H9 (cell line): ENCODE results near the gene SLC4A9. TPM values are rescaled to one million over a fixed set of nuclear protein-coding genes. Genes with fewer than 3 reads are reported as not detected.

ENCODE experiments used
- DNase-seq: peaks from one replicate; pipeline ENCODE4 v3.0.0-alpha.2; 2017
- H2AFZ ChIP-seq: one replicate; pipeline ENCODE4 v1.6.1; 2013; ENCODE audit warnings: mild to moderate bottlenecking, low read length, control low read depth, moderate library complexity
- H2AK5ac ChIP-seq: 2 replicates; pipeline ENCODE4 v1.6.1; 2013; ENCODE audit warnings: low read length, control low read depth, mixed read lengths; ENCODE audit not compliant: insufficient read length
- H2BK120ac ChIP-seq: one replicate; pipeline ENCODE4 v1.6.1; 2013; ENCODE audit warnings: low read depth, mild to moderate bottlenecking, low read length, control low read depth, inconsistent platforms; ENCODE audit not compliant: poor library complexity, severe bottlenecking
- H2BK12ac ChIP-seq: 2 replicates; pipeline ENCODE4 v1.6.1; 2013; ENCODE audit warnings: low read length, control low read depth, mixed read lengths, low read depth; ENCODE audit not compliant: insufficient read length
- H2BK15ac ChIP-seq: 2 replicates; pipeline ENCODE4 v1.6.1; 2013; ENCODE audit warnings: low read depth, low read length, control low read depth
- H2BK20ac ChIP-seq: one replicate; pipeline ENCODE4 v1.6.1; 2013; ENCODE audit warnings: low read depth, mild to moderate bottlenecking, low read length, control low read depth, inconsistent platforms; ENCODE audit not compliant: poor library complexity, severe bottlenecking
- H2BK5ac ChIP-seq: 2 replicates; pipeline ENCODE4 v1.6.1; 2013; ENCODE audit warnings: low read length, control low read depth, mixed read lengths; ENCODE audit not compliant: insufficient read length
- H3K14ac ChIP-seq: 2 replicates; pipeline ENCODE4 v1.6.1; 2013; ENCODE audit warnings: low read length, control low read depth; ENCODE audit not compliant: insufficient read depth
- H3K18ac ChIP-seq: 2 replicates; pipeline ENCODE4 v1.6.1; 2013; ENCODE audit warnings: low read depth, mild to moderate bottlenecking, mixed read lengths, low read length, control low read depth; ENCODE audit not compliant: insufficient read length
- H3K23ac ChIP-seq: 2 replicates; pipeline ENCODE4 v1.6.1; 2013; ENCODE audit warnings: low read length, control low read depth, mixed read lengths, low read depth; ENCODE audit not compliant: insufficient read length
- H3K23me2 ChIP-seq: 2 replicates; pipeline ENCODE4 v1.6.1; 2013; ENCODE audit warnings: low read depth, mild to moderate bottlenecking, mixed read lengths, low read length, control low read depth; ENCODE audit not compliant: insufficient read length, poor library complexity, severe bottlenecking
- H3K27ac ChIP-seq: 2 replicates; pipeline ENCODE4 v1.5.1; 2013; ENCODE audit warnings: low read length, control low read depth, mixed read lengths, low read depth; ENCODE audit not compliant: insufficient read length
- H3K27me3 ChIP-seq: 2 replicates; pipeline ENCODE4 v1.6.1; 2013; ENCODE audit warnings: low read length, control low read depth, inconsistent platforms; ENCODE audit not compliant: insufficient read depth
- H3K4ac ChIP-seq: 2 replicates; pipeline ENCODE4 v1.6.1; 2013; ENCODE audit warnings: low read depth, mild to moderate bottlenecking, control low read depth, inconsistent platforms, low read length, moderate library complexity
- H3K4me1 ChIP-seq: 2 replicates; pipeline ENCODE4 v1.6.1; 2013; ENCODE audit warnings: low read length, control low read depth, inconsistent platforms; ENCODE audit not compliant: insufficient read depth
- H3K4me2 ChIP-seq: 2 replicates; pipeline ENCODE4 v1.6.1; 2013; ENCODE audit warnings: low read length, control low read depth, mixed read lengths; ENCODE audit not compliant: insufficient read length, insufficient read depth
- H3K56ac ChIP-seq: 2 replicates; pipeline ENCODE4 v1.6.1; 2013; ENCODE audit warnings: low read depth, mild to moderate bottlenecking, mixed read lengths, low read length, control low read depth; ENCODE audit not compliant: insufficient read length
- H3K79me1 ChIP-seq: 2 replicates; pipeline ENCODE4 v1.6.1; 2013; ENCODE audit warnings: low read depth, mild to moderate bottlenecking, moderate library complexity, low read length, control low read depth, inconsistent platforms; ENCODE audit not compliant: insufficient read depth, poor library complexity, severe bottlenecking
- H3K79me2 ChIP-seq: 2 replicates; pipeline ENCODE4 v1.6.1; 2013; ENCODE audit warnings: low read length, control low read depth, inconsistent platforms; ENCODE audit not compliant: insufficient read depth
- H3K9ac ChIP-seq: 2 replicates; pipeline ENCODE4 v1.6.1; 2013; ENCODE audit warnings: low read length, control low read depth, mixed read lengths; ENCODE audit not compliant: insufficient read length; ENCODE audit errors: extremely low read depth
- H3K9me3 ChIP-seq: one replicate; pipeline ENCODE4 v1.6.1; 2013; ENCODE audit warnings: low read depth, low read length, inconsistent platforms; ENCODE audit not compliant: control insufficient read depth
- H3T11ph ChIP-seq: one replicate; pipeline ENCODE4 v1.6.1; 2013; ENCODE audit warnings: mild to moderate bottlenecking, low read length, control low read depth, inconsistent platforms
- H4K20me1 ChIP-seq: one replicate; pipeline ENCODE4 v1.6.1; 2013; ENCODE audit not compliant: control insufficient read depth, insufficient read length, insufficient read depth
- H4K5ac ChIP-seq: 2 replicates; pipeline ENCODE4 v1.6.1; 2013; ENCODE audit warnings: low read depth, mild to moderate bottlenecking, mixed read lengths, low read length, control low read depth; ENCODE audit not compliant: insufficient read length
- H4K8ac ChIP-seq: replicated peaks from 2 replicates; pipeline ENCODE4 v1.6.1; 2013; ENCODE audit warnings: low read length, control low read depth, mixed read lengths, low read depth; ENCODE audit not compliant: insufficient read length
- H4K91ac ChIP-seq: 2 replicates; pipeline ENCODE4 v1.6.1; 2013; ENCODE audit warnings: low read depth, mild to moderate bottlenecking, moderate library complexity, mixed read lengths, low read length, control low read depth; ENCODE audit not compliant: insufficient read length
- H3K27ac Mint-ChIP-seq, 3 experiments: 2 replicates in 2 of 3; 3 replicates in 1 of 3; pipeline ENCODE4 v1.8.0; 2020 to 2021; ENCODE audit warnings: mixed read lengths in 3 of 3, mild to moderate bottlenecking in 1 of 3, moderate library complexity in 1 of 3
- H3K27me3 Mint-ChIP-seq: 2 replicates; pipeline ENCODE4 v1.8.0; 2021; ENCODE audit warnings: low read depth, mild to moderate bottlenecking, moderate library complexity, mixed read lengths
- H3K36me3 Mint-ChIP-seq, 3 experiments: 2 replicates in 2 of 3; 3 replicates in 1 of 3; pipeline ENCODE4 v1.8.0; 2020 to 2021; ENCODE audit warnings: low read depth in 3 of 3, mixed read lengths in 3 of 3; ENCODE audit not compliant: insufficient read depth in 1 of 3
- H3K4me1 Mint-ChIP-seq, 2 experiments: 2 replicates each; pipeline ENCODE4 v1.8.0; 2020; ENCODE audit warnings: mixed read lengths in 2 of 2
- H3K4me3 Mint-ChIP-seq, 2 experiments: 2 replicates in 1 of 2; 3 replicates in 1 of 2; pipeline ENCODE4 v1.8.0; 2020 to 2021; ENCODE audit warnings: mild to moderate bottlenecking in 2 of 2, mixed read lengths in 2 of 2, moderate library complexity in 1 of 2
- H3K9me3 Mint-ChIP-seq, 2 experiments: 2 replicates in 1 of 2; 3 replicates in 1 of 2; pipeline ENCODE4 v1.8.0; 2020; ENCODE audit warnings: mild to moderate bottlenecking in 2 of 2, mixed read lengths in 2 of 2, moderate library complexity in 1 of 2
- CTCF ChIP-seq: fragments of 200-600 bp; sonication (generic); conservative IDR thresholded peaks from 3 replicates; pipeline ENCODE4 v1.8.0; 2021; ENCODE audit warnings: antibody characterized with exemption, mild to moderate bottlenecking
- WGBS: extraction: QIAGEN DNeasy Blood & Tissue Kit; methylation state at CpG from one replicate; pipeline ENCODE4 v1.1.7; 2013; ENCODE audit warnings: missing lambda C conversion rate, low lambda C conversion rate, mixed read lengths; ENCODE audit not compliant: insufficient read length; ENCODE audit errors: extremely low coverage; 5-methylcytosine and 5-hydroxymethylcytosine counted together
- total RNA-seq: library from RNA; stranded (reverse); gene quantifications from 2 replicates; pipeline ENCODE4 v1.2.1, GENCODE V29; 2021

SLC4A9 gene
- total RNA-seq, 1 experiment from 2014 or later: 0.07 TPM

GRCh38 chr5:140310434-140310833 lies 49.6 kb upstream of the SLC4A9 start:
- Histone ChIP-seq H3K79me1 (no peaks in the 10 kb centered on the region), H4K91ac (no peak overlapping the region), H3K23me2 (no peaks in the 10 kb centered on the region), H3K27ac (no peak overlapping the region), H3K4me2 (no peak overlapping the region), H3K56ac (no peak overlapping the region), H3K23ac (no peak overlapping the region), H3K18ac (no peak overlapping the region), H3K4me1 (no peaks in the 10 kb centered on the region; the same call in 1 of the 2 replicates), H2BK12ac (no peak overlapping the region), H3K9me3 (no peaks in the 10 kb centered on the region), H2BK5ac (no peak overlapping the region), H2AK5ac (no peak overlapping the region), H4K8ac (no peak overlapping the region), H3K79me2 (no peaks in the 10 kb centered on the region), H2BK120ac (no peak overlapping the region), H2BK20ac (no peak overlapping the region), H4K5ac (no peak overlapping the region), H3K9ac (no peak overlapping the region), H2AFZ (no peak overlapping the region), H4K20me1 (no peaks in the 10 kb centered on the region), H3K27me3 (no peaks in the 10 kb centered on the region), H2BK15ac (no peak overlapping the region), H3K4ac (no peak overlapping the region), H3K14ac (no peak overlapping the region), H3T11ph (no peak overlapping the region)
- Mint-ChIP-seq H3K4me3 (no peak overlapping the region), H3K27ac (no peak overlapping the region), H3K36me3 (no peaks in the 10 kb centered on the region), H3K4me1 (peaks cover 9% of the 10 kb centered on the region in 2 experiments), H3K9me3 (no peaks in the 10 kb centered on the region), H3K27me3 (peaks cover 2% of the 10 kb centered on the region; the same call in 1 of the 2 replicates)
- no CpG with 5 or more reads among the region's 2 CpGs for WGBS
- DNase-seq: no peak
- TF ChIP-seq CTCF: no peak
